LNCAP (cell line): Measurements from ENCODE around the gene VOPP1.

Source experiments
- TF ChIP-seq, protein P1 (sequence below): fragments of 450-650 bp; IDR thresholded peaks from 2 replicates; pipeline ENCODE4 v1.5.1; 2017; ENCODE audit warnings: mild to moderate bottlenecking

Gene VOPP1

DNA sequence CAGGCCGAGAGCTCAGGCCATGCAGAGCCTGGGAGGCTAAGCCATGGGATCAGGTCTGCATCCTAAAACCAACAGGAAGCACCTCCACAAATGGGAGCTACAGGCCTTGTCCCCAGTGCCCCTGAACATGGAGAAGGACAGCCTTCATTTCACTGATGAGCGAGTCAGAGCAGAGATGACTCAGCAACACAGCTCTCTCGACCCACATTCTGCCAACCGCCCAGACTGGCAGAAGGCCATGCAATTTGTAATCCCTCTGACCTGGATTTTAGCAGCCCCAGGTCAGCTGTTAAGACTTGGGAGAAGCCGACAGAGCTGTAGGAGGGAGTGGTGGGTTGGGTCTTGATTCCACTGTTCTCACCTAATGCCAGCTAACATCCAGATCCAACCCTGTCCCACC lies 25.5 kb downstream of the VOPP1 start:
- TF ChIP-seq, protein P1, sequence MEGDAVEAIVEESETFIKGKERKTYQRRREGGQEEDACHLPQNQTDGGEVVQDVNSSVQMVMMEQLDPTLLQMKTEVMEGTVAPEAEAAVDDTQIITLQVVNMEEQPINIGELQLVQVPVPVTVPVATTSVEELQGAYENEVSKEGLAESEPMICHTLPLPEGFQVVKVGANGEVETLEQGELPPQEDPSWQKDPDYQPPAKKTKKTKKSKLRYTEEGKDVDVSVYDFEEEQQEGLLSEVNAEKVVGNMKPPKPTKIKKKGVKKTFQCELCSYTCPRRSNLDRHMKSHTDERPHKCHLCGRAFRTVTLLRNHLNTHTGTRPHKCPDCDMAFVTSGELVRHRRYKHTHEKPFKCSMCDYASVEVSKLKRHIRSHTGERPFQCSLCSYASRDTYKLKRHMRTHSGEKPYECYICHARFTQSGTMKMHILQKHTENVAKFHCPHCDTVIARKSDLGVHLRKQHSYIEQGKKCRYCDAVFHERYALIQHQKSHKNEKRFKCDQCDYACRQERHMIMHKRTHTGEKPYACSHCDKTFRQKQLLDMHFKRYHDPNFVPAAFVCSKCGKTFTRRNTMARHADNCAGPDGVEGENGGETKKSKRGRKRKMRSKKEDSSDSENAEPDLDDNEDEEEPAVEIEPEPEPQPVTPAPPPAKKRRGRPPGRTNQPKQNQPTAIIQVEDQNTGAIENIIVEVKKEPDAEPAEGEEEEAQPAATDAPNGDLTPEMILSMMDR: no peak

DNA sequence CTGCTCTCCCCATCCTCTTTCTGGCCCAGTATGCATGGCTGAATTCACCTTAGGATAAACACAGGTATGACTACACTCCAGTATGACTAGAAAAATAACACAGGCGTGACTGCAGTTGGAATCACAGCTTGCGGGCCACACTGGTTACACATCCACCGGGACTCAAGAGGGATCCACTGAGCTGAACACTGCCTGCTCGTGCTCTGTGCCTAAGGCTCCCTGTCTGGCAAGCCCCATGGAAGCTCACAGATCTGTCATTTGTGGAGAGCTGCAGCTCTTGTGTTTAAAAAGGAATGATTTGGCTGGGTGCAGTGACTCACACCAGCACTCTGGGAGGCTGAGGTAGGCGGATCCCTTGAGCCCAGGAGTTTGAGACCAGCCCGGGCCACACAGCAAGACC lies 26.8 kb downstream of the VOPP1 start:
- TF ChIP-seq, protein P1: no peak

DNA sequence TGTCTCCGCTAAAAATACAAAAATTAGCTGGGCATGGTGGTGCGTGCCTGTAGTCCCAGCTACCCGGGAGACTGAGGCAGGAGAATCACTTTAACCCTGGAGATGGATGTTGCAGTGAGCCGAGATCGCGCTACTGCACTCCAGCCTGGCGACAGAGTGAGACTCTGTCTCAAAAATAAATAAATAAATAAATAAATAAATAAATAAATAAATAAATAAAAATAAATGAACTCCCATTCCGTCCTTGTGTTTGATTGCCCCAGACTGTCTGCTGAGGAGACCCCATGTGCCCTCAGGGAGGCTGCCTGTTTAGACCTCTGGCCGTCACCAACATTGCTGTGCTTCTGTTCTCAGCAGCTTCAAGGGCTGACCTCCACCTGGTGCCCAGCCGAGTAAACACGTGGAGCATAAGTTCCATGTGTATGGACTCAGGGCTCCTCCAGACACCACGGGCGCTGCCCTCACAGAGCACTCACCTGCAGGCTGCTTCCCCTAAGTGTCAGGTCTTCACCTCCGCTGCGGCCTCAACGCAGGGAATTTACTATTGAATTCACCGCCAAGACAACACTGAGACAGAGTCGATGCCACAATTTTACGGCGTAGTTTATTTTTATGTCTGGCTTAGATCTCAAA lies 32.0 kb downstream of the VOPP1 start:
- TF ChIP-seq, protein P1: no peak

DNA sequence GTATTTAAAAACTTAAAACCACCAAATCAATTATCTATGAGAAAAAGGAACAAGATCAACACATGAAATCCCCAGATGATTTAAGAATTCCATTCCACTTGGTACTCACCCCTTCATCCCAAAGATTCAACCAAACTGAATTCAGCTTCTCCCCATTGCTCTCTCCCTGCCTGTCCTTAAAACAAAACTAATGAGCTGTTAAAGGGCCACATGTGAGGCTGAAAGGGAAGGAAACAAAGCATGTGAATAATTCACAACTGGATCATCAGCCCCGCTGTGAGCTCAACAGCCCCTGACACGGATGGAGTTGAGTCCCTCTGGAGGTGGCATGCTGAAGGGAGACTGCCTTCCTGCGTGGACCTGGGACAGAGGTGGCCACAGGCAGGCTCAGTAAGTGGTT lies 32.9 kb downstream of the VOPP1 start:
- TF ChIP-seq, protein P1: no peak

DNA sequence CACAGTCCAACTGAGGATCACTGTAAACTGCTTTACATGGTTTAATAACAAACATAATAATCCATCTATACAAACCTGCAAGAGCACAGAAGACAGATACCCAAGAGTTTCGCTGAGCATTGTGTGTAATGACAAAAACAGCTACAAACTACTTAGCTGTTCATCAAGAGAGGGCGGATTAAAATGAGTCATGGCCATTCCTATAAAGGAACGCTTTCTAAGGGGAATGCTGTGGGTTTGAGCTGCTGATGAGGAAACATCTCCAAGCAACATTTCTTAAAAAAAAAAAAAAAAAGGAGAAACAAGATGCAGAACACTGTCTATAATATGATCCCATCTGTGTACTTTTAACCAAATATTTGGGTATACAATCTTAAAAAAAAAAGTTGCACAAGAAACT lies 33.8 kb downstream of the VOPP1 start:
- TF ChIP-seq, protein P1: no peak

DNA sequence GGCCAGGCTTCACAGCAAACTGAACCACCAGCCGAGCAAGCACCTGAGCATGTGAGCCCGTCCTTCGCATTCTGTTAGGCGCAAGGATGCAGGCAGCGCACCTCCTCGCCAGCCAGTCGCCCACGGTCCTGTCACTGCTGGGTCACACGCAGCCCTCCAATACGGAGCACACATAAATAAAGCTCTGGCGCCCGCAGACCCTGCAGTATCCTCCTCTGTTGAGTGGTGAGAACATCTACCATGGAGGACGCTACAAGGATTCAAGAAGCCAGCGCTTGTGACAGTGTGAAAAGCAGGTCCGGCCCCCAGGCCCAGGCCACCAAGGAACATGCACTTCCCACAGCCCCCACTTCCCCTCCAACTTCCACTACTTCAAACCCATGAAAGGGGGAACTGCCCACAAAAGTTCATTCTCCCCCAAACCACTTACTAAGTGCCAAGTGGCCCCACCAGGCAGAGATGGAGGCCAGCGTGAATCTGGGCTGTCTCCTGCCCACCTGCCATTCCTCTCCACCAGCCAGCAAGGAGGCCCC lies 34.8 kb downstream of the VOPP1 start:
- TF ChIP-seq, protein P1: no peak

DNA sequence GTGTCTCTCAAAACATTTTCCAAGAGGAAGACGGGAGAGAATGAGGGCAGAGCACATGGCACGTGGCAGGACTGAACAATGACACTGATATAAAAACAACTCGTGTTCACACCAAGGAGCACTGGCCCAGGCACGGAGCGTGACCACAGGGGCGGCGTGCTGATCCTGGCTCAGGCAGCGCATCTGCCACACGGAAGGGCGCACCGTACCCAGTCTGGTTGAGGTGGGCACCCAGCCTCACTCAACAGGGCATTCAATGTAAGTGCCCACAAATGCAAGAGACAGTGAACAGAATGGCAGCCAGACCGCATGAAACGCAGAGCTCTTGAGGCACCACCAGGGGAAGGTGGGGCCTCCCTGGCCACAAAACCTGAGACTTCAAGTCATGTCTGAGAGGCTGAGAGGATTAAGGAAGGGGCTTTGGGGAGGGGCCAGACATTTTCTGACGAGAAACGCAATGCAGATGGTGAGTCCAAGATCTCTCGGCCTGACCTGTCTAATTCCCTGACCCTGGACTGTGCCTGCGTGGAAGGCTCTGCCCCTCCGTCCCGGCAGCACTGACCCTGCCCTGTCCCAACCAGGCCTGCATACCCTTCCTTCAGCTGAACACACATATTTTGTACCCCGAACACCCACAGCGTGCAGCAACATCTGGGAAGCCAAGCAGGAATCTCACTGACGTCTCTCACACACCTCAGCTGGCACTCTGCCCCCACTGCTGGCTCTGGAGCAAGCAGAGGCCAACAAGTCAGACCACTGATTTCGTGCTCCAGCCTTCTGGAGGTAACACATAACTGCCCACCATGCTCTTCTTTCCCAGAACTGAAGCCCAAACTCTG lies 35.5 kb downstream of the VOPP1 start:
- TF ChIP-seq, protein P1: no peak
